Right lobe of liver (tissue), 6 donors: Measurements from ENCODE around the gene CAPZB. TPM values are rescaled to one million over a fixed set of nuclear protein-coding genes. Genes with fewer than 3 reads are reported as not detected.

Experiments used
- ATAC-seq, 4 donors: fragments of 200-7000 bp; cut with Tn5 transposase; one replicate each; pipeline ENCODE4 v1.9.1; 2020; ENCODE audit warnings: mild to moderate bottlenecking in 4 of 4, moderate library complexity in 4 of 4
- DNase-seq, 3 donors: peaks; one replicate each; pipeline ENCODE4 v3.0.0-alpha.2; 2020
- H3K27ac ChIP-seq, 3 donors: fragments of 200-600 bp; one replicate each; pipeline ENCODE4 v1.8.0; 2022
- H3K27me3 ChIP-seq, 2 donors: fragments of 200-600 bp; one replicate each; pipeline ENCODE4 v1.8.0; 2022
- H3K36me3 ChIP-seq, 4 donors: fragments of 200-600 bp; sonication (generic) in 1 of 4; one replicate each; pipeline versions ENCODE4 v1.5.1 to v1.8.0; 2017 to 2022; ENCODE audit warnings: control low read depth in 1 of 4
- H3K4me1 ChIP-seq, 4 donors: fragments of 200-600 bp; sonication (generic) in 1 of 4; one replicate each; pipeline versions ENCODE4 v1.5.1 to v1.8.0; 2017 to 2022; ENCODE audit warnings: control low read depth in 1 of 4
- H3K4me3 ChIP-seq, 3 donors: fragments of 200-600 bp; one replicate each; pipeline ENCODE4 v1.8.0; 2022
- H3K9me3 ChIP-seq, 4 donors: fragments of 200-600 bp; sonication (generic) in 1 of 4; one replicate each; pipeline versions ENCODE4 v1.5.1 to v1.8.0; 2017 to 2022; ENCODE audit warnings: control low read depth in 1 of 4
- POLR2A ChIP-seq: fragments of 450-650 bp; IDR thresholded peaks from one replicate; pipeline ENCODE4 v1.6.1; 2017; ENCODE audit warnings: antibody characterized with exemption, mild to moderate bottlenecking
- WGBS: methylation state at CpG from one replicate; pipeline ENCODE4 v1.1.6; 2018; ENCODE audit warnings: low coverage, low lambda C conversion rate; ENCODE audit not compliant: insufficient coverage; ENCODE audit errors: missing lambda C conversion rate; 5-methylcytosine and 5-hydroxymethylcytosine counted together
- intact Hi-C, 2 donors: fragments of 100-400 bp; cut with DNase I; formaldehyde crosslinking; loops; one replicate each; pipeline versions ENCODE4 v1.11.2 to v1.14.1; 2022
- total RNA-seq, 6 experiments: library from RNA; depleted of rRNA in 2 of 6; stranded (reverse); fragments of >200 nt in 2 of 6; fragmentation: NEBNext Ultra II Directional in 3 of 6; extraction: Animal tissue kit (Norgen Biotek cat#: 25700) in 3 of 6; gene quantifications; one replicate each; pipeline versions ENCODE4 v1.1.0 to v1.2.4, GENCODE V29; 2016 to 2023
- TF ChIP-seq, protein P1 (sequence below), 4 donors: fragments of 200-600 bp in 3 of 4; fragments of 450-650 bp in 1 of 4; IDR thresholded peaks; one replicate each; pipeline versions ENCODE4 v1.5.1 to v1.8.0; 2016 to 2022; ENCODE audit warnings: antibody characterized with exemption in 4 of 4, mild to moderate bottlenecking in 2 of 4
- donor health status: DM: no; HTN: yes; CAD: no.
- donor health status: DM: no; HTN: no; CAD: no.
- donor health status: DM: no; HTN: no; CAD: no.
- donor health status: DM: no; HTN: yes; CAD: no.
- donor health status: DM: no; HTN: yes; CAD: no.

CAPZB gene
- total RNA-seq, 6 experiments from 2014 or later, result 53.5 to 117 (median 88.0) TPM

- Histone ChIP-seq H3K9me3 (no peaks in the 10 kb centered on the region), H3K36me3 (peaks cover 0 to 43% (median 5%) of the 10 kb centered on the region in 4 donors), H3K27me3 (no peaks in the 10 kb centered on the region), H3K4me1 (no peaks in the 10 kb centered on the region), H3K27ac (no peak overlapping the region), H3K4me3 (no peak overlapping the region)
- 89% methylated on average over 5 of the region's 7 CpGs for WGBS
- ATAC-seq (no peak), DNase-seq (no peak)
- TF ChIP-seq, protein P1, sequence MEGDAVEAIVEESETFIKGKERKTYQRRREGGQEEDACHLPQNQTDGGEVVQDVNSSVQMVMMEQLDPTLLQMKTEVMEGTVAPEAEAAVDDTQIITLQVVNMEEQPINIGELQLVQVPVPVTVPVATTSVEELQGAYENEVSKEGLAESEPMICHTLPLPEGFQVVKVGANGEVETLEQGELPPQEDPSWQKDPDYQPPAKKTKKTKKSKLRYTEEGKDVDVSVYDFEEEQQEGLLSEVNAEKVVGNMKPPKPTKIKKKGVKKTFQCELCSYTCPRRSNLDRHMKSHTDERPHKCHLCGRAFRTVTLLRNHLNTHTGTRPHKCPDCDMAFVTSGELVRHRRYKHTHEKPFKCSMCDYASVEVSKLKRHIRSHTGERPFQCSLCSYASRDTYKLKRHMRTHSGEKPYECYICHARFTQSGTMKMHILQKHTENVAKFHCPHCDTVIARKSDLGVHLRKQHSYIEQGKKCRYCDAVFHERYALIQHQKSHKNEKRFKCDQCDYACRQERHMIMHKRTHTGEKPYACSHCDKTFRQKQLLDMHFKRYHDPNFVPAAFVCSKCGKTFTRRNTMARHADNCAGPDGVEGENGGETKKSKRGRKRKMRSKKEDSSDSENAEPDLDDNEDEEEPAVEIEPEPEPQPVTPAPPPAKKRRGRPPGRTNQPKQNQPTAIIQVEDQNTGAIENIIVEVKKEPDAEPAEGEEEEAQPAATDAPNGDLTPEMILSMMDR (IDR thresholded peaks at IDR 0.05), result no peak
- no peak for TF ChIP-seq POLR2A
- intact Hi-C loops, result no loop called here
Measured at GRCh38 chr1:19376428-19377372, 108.6 kb downstream of the CAPZB start.

DNA sequence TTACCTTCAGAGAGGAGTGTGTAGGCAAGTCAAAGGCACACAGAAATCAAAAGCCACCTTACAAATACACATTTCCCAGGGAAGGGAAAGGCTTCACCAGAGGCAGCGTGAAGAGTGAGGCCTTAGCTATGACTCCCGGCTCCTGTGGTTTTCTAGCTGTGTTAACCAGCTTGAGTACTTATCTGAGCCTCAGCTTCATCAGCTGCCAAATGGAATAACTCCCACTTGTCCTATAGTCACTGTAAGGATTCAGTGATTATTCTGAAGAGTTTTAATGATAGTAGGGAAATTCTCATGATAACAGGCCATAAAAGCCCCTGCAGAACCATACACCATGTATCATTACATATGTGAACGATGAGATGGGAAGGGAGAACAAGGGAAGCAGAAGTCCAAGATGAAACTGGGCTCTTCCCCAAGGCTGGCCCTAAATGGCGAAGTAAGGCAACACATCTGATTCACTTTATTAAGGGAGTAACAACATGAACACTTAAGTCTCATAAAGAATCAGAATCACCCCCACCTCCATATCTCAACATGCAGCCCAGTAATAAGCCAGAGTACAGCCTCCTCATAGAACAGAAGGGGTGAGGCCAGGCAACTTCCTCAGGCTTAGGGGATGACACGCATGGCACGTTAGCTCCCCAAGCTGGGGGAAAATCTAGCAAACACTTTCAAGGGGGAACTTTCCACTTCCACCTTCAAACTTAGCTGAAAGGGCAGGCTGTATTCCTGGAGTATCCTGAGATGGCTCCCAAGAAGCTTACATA, 109.5 kb downstream of the CAPZB start:
- H3K36me3 ChIP-seq, result peaks cover 0 to 43% (median 5%) of the 10 kb centered on the region in 4 donors
- 70% methylated on average over 4 of the region's 6 CpGs for WGBS
- no peak for TF ChIP-seq POLR2A
- TF ChIP-seq, protein P1 (IDR thresholded peaks at IDR 0.05), result no peak
- intact Hi-C loops, result no loop called here
- no peak overlapping the region for H3K27ac ChIP-seq
- DNase-seq (no peak), ATAC-seq (peak in 1 of 4 donors; percentile 30)
- no peak overlapping the region for H3K4me3 ChIP-seq
- H3K4me1 ChIP-seq, result no peaks in the 10 kb centered on the region
- no peaks in the 10 kb centered on the region for H3K27me3 ChIP-seq
- no peaks in the 10 kb centered on the region for H3K9me3 ChIP-seq

DNA sequence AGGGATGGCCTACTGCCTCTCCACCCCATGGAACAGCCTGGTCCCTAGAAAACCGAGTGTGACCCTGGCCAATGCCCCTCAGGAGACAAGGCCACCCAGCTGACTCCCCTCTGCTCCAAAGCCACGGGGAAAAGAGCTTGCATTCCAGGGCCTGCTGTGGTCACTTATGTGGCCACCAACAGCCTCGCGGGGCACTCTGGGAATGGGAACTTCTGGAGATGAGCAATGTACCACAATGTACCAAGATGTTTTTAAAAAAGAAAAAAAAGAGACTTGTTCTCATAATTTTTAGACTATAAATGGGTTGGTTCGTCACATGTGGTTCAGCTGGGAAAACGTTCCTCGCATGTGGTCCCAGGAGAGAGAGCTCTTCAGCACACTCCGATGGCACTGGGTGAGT, 110.4 kb downstream of the CAPZB start:
- H3K9me3 ChIP-seq, result no peaks in the 10 kb centered on the region
- DNase-seq, result no peak
- H3K4me1 ChIP-seq, result no peaks in the 10 kb centered on the region
- intact Hi-C loops, result no loop called here
- TF ChIP-seq POLR2A, result no peak
- TF ChIP-seq, protein P1 (IDR thresholded peaks at IDR 0.05), result no peak
- 87% methylated on average over 8 of the region's 8 CpGs for WGBS
- no peak overlapping the region for H3K27ac ChIP-seq
- peaks cover 0 to 38% (median 5%) of the 10 kb centered on the region in 4 donors for H3K36me3 ChIP-seq
- no peaks in the 10 kb centered on the region for H3K27me3 ChIP-seq
- H3K4me3 ChIP-seq, result no peak overlapping the region
- ATAC-seq, result no peak

GRCh38 chr1:19374083-19374801, 111.1 kb downstream of the CAPZB start:
- ATAC-seq, result peak in 1 of 4 donors; percentile 25
- intact Hi-C loops, result no loop called here

More at GRCh38 chr1:19374083-19374801, 111.1 kb downstream of the CAPZB start:
- no peak overlapping the region for H3K4me3 ChIP-seq
- TF ChIP-seq, protein P1 (IDR thresholded peaks at IDR 0.05), result no peak
- TF ChIP-seq POLR2A, result no peak
- H3K9me3 ChIP-seq, result no peaks in the 10 kb centered on the region
- H3K27ac ChIP-seq, result no peak overlapping the region
- no peak for DNase-seq
- 50% methylated on average over 2 of the region's 14 CpGs for WGBS
- no peaks in the 10 kb centered on the region for H3K4me1 ChIP-seq
- H3K36me3 ChIP-seq, result peaks cover 0 to 35% (median 5%) of the 10 kb centered on the region in 4 donors
- no peaks in the 10 kb centered on the region for H3K27me3 ChIP-seq
